ENCODE results near the gene ATG4C. TPM values are rescaled to one million over a fixed set of nuclear protein-coding genes. Genes with fewer than 3 reads are reported as not detected.

ATG4C gene
- total RNA-seq, 1 donor from 2014 or later, result 9.7 TPM

- no peaks in the 10 kb centered on the region for H3K36me3 ChIP-seq
- H3K9me3 ChIP-seq, result no peaks in the 10 kb centered on the region
- intact Hi-C loops (cut with DNase I), result no loop called here
- DNase-seq (ENCODE audit: low spot score in 2 of 2), result no peak
- TF ChIP-seq, protein P1, sequence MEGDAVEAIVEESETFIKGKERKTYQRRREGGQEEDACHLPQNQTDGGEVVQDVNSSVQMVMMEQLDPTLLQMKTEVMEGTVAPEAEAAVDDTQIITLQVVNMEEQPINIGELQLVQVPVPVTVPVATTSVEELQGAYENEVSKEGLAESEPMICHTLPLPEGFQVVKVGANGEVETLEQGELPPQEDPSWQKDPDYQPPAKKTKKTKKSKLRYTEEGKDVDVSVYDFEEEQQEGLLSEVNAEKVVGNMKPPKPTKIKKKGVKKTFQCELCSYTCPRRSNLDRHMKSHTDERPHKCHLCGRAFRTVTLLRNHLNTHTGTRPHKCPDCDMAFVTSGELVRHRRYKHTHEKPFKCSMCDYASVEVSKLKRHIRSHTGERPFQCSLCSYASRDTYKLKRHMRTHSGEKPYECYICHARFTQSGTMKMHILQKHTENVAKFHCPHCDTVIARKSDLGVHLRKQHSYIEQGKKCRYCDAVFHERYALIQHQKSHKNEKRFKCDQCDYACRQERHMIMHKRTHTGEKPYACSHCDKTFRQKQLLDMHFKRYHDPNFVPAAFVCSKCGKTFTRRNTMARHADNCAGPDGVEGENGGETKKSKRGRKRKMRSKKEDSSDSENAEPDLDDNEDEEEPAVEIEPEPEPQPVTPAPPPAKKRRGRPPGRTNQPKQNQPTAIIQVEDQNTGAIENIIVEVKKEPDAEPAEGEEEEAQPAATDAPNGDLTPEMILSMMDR (IDR thresholded peaks at IDR 0.05), result no peak
- no peaks in the 10 kb centered on the region for H3K27me3 ChIP-seq
- no peaks in the 10 kb centered on the region for H3K4me1 ChIP-seq
- no peak overlapping the region for H3K4me3 ChIP-seq
- H3K27ac ChIP-seq, result no peak overlapping the region
Measured at GRCh38 chr1:62834400-62834961, 50.5 kb downstream of the ATG4C start.

DNA sequence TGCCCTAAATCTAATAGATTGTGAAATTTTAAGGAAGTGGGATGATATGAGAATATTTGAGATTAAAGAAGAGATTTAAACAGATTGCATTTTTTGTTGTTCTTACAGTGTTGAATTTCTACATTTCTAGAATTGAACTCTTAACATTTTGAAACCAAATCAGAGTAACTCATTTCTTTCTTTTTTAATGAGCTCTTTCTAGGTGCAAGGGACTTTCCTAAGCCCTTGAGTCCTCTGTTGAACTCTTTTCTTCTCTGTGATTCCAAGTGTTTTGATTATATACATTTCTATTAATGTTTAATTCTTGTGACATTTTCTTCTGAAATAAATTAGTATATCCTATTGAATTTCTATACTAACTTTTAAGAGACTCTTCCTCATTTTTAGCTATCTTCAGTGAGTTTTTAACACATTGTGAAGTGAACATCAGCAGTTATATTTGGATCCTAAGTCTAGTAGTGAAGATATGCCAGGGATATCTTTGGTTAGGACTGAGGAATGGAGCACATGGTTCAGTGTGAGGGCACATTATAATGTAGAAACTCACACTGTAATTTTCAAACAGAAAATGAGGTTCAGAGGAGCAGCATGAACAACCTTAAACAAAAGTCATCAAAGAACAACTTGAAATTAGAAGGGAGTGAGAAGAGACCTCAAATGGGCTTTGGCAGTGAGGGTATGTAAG is 53.1 kb downstream of the ATG4C start:
- Histone ChIP-seq H3K9me3 (no peaks in the 10 kb centered on the region), H3K27me3 (no peaks in the 10 kb centered on the region), H3K4me3 (no peak overlapping the region), H3K4me1 (no peaks in the 10 kb centered on the region), H3K27ac (no peak overlapping the region), H3K36me3 (no peaks in the 10 kb centered on the region)
- no peak for DNase-seq (ENCODE audit: low spot score in 2 of 2)
- TF ChIP-seq, protein P1 (IDR thresholded peaks at IDR 0.05), result no peak
- intact Hi-C loops (cut with DNase I), result no loop called here

- H3K9me3 ChIP-seq, result no peaks in the 10 kb centered on the region
- TF ChIP-seq, protein P1 (IDR thresholded peaks at IDR 0.05), result no peak
- H3K4me1 ChIP-seq, result no peaks in the 10 kb centered on the region
- H3K4me3 ChIP-seq, result no peak overlapping the region
- no peak for DNase-seq (ENCODE audit: low spot score in 2 of 2)
- no peaks in the 10 kb centered on the region for H3K27me3 ChIP-seq
- H3K36me3 ChIP-seq, result no peaks in the 10 kb centered on the region
- H3K27ac ChIP-seq, result no peak overlapping the region
- intact Hi-C loops (cut with DNase I), result loop anchor here (5.0 kb wide), 1 partner anchor 697 kb away; no protein-coding TSS in a partner anchor
Measured at GRCh38 chr1:62840555-62840954, 56.6 kb downstream of the ATG4C start.

DNA sequence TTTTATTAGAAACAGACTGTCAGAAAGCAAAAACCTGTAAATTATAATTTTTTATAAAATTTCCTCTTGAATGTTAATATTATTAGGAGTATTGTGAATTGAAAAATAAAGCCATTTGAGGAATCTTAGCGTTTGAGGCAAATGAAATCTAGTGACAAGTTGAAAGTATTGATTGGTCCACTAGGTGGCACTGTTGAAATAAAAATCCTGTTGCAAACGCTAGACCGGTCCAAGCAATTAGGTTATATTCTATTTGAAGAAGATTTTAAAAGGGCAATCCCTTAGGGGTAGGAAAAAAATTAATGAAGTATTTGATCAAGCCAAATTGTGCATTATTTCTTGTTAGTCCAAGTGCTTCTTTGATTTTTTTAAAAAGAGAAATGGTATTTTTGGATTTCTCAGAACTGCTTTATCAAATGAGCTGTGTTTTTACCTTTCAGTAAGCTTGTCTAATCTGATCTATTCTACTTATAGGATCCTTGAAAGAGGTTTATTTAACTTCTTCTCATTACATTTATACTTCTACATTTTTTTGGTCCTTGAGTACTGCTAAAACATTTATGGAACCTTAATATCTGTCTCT is 57.7 kb downstream of the ATG4C start:
- no peak overlapping the region for H3K4me3 ChIP-seq
- H3K36me3 ChIP-seq, result no peaks in the 10 kb centered on the region
- TF ChIP-seq, protein P1 (IDR thresholded peaks at IDR 0.05), result peak in 2 of 3 experiments; percentile 61 to 69
- no peak overlapping the region for H3K27ac ChIP-seq
- DNase-seq (ENCODE audit: low spot score in 2 of 2), result no peak
- H3K9me3 ChIP-seq, result no peaks in the 10 kb centered on the region
- no peaks in the 10 kb centered on the region for H3K27me3 ChIP-seq
- no peaks in the 10 kb centered on the region for H3K4me1 ChIP-seq
- intact Hi-C loops (cut with DNase I), result loop anchor here (5.0 kb wide), 1 partner anchor 696 kb away; no protein-coding TSS in a partner anchor

GRCh38 chr1:62844030-62844429 is 60.1 kb downstream of the ATG4C start:
- Histone ChIP-seq H3K9me3 (no peaks in the 10 kb centered on the region), H3K27me3 (no peaks in the 10 kb centered on the region), H3K4me1 (no peaks in the 10 kb centered on the region), H3K36me3 (no peaks in the 10 kb centered on the region), H3K27ac (no peak overlapping the region), H3K4me3 (no peak overlapping the region)
- intact Hi-C loops (cut with DNase I), result loop anchor here (5.0 kb wide), 1 partner anchor 693 kb away; no protein-coding TSS in a partner anchor
- TF ChIP-seq, protein P1 (IDR thresholded peaks at IDR 0.05), result no peak
- no peak for DNase-seq (ENCODE audit: low spot score in 2 of 2)
